Measurements from ENCODE around the gene YWHAG. TPM values are rescaled to one million over a fixed set of nuclear protein-coding genes. Genes with fewer than 3 reads are reported as not detected.

The YWHAG gene
- polyA plus RNA-seq, 1 experiment, result 48.8 TPM

- DNase-seq (ENCODE audit: low read depth), result no peak
- TF ChIP-seq CTCF (IDR thresholded peaks at IDR 0.05; ENCODE audit: insufficient read depth, low read depth, low read length), result no peak
- POLR2A ChIA-PET, result interaction anchor here (0.6 kb wide), 1 partner anchor 32 kb away, joined by 3 read pairs; no protein-coding TSS in a partner anchor
- Histone ChIP-seq H3K27me3 (ENCODE audit: control insufficient read depth, insufficient read depth, low read length) (no peaks in the 10 kb centered on the region), H3K4me3 (ENCODE audit: low read depth, low read length) (no peak overlapping the region), H3K36me3 (ENCODE audit: control insufficient read depth, insufficient read depth, low read length) (no peaks in the 10 kb centered on the region)
- CTCF ChIA-PET, result interaction anchor here (0.6 kb wide), 1 partner anchor 28 kb away, joined by 3 read pairs; no protein-coding TSS in a partner anchor
Measured at GRCh38 chr7:76386691-76387260, 28.0 kb upstream of the YWHAG start.

- H3K4me3 ChIP-seq (ENCODE audit: low read depth, low read length), result no peak overlapping the region
- ChIA-PET POLR2A (no interaction called here), CTCF (interaction anchor here (0.7 kb wide), 1 partner anchor 10 kb away, joined by 3 read pairs; no protein-coding TSS in a partner anchor)
- no peaks in the 10 kb centered on the region for H3K27me3 ChIP-seq (ENCODE audit: control insufficient read depth, insufficient read depth, low read length)
- TF ChIP-seq CTCF (IDR thresholded peaks at IDR 0.05; ENCODE audit: insufficient read depth, low read depth, low read length), result no peak
- DNase-seq (ENCODE audit: low read depth), result no peak
- H3K36me3 ChIP-seq (ENCODE audit: control insufficient read depth, insufficient read depth, low read length), result no peaks in the 10 kb centered on the region
Measured at GRCh38 chr7:76383089-76383944, 24.5 kb upstream of the YWHAG start.

GRCh38 chr7:76381814-76382213 is 23.0 kb upstream of the YWHAG start:
- ChIA-PET CTCF (no interaction called here), POLR2A (no interaction called here)
- no peak for TF ChIP-seq CTCF (IDR thresholded peaks at IDR 0.05; ENCODE audit: insufficient read depth, low read depth, low read length)
- H3K36me3 ChIP-seq (ENCODE audit: control insufficient read depth, insufficient read depth, low read length), result no peaks in the 10 kb centered on the region
- no peak overlapping the region for H3K4me3 ChIP-seq (ENCODE audit: low read depth, low read length)
- no peaks in the 10 kb centered on the region for H3K27me3 ChIP-seq (ENCODE audit: control insufficient read depth, insufficient read depth, low read length)
- no peak for DNase-seq (ENCODE audit: low read depth)

GRCh38 chr7:76380623-76380966 is 21.8 kb upstream of the YWHAG start:
- H3K36me3 ChIP-seq (ENCODE audit: control insufficient read depth, insufficient read depth, low read length), result no peaks in the 10 kb centered on the region
- ChIA-PET CTCF (no interaction called here), POLR2A (no interaction called here)
- TF ChIP-seq CTCF (IDR thresholded peaks at IDR 0.05; ENCODE audit: insufficient read depth, low read depth, low read length), result no peak
- no peaks in the 10 kb centered on the region for H3K27me3 ChIP-seq (ENCODE audit: control insufficient read depth, insufficient read depth, low read length)
- H3K4me3 ChIP-seq (ENCODE audit: low read depth, low read length), result no peak overlapping the region
- no peak for DNase-seq (ENCODE audit: low read depth)

GRCh38 chr7:76377186-76377918 is 18.6 kb upstream of the YWHAG start:
- DNase-seq (ENCODE audit: low read depth), result no peak

More at GRCh38 chr7:76377186-76377918, 18.6 kb upstream of the YWHAG start:
- H3K27me3 ChIP-seq (ENCODE audit: control insufficient read depth, insufficient read depth, low read length), result no peaks in the 10 kb centered on the region
- POLR2A ChIA-PET, result no interaction called here
- no peak for TF ChIP-seq CTCF (IDR thresholded peaks at IDR 0.05; ENCODE audit: insufficient read depth, low read depth, low read length)
- CTCF ChIA-PET, result interaction anchor here (0.8 kb wide), 1 partner anchor 18 kb away, joined by 3 read pairs; the partner anchor contains the start of gene YWHAG
- no peak overlapping the region for H3K4me3 ChIP-seq (ENCODE audit: low read depth, low read length)
- no peaks in the 10 kb centered on the region for H3K36me3 ChIP-seq (ENCODE audit: control insufficient read depth, insufficient read depth, low read length)

Measured in BJ (cell line).